GM19023 (cell line): ENCODE measurements around the gene RBM33.

Experiments used
- ATAC-seq: cut with Tn5 transposase; IDR thresholded peaks from one replicate; pipeline ENCODE4 v1.9.1; 2021; ENCODE audit warnings: mild to moderate bottlenecking, moderate library complexity; ENCODE audit not compliant: unreplicated experiment

Gene RBM33

DNA sequence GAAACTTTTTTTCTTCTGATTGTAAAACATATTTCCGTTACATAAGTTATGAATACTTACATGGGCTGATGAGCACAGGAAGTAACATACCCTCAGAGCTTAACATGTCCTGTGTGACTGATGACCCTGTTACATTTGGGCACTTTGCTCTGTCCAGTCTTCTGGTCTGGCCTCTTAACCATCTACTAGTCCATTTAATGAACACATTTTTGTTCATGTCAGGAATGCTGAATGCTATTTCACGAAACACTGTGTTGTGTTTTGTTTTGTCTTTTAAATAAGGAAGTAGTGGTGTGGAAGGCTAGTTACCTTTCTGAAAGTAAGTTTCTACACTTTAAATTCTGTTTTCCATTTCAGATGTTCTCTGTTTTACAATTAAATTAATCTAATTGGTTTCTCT, 77.7 kb downstream of the RBM33 start:
- peak; percentile 51 for ATAC-seq

DNA sequence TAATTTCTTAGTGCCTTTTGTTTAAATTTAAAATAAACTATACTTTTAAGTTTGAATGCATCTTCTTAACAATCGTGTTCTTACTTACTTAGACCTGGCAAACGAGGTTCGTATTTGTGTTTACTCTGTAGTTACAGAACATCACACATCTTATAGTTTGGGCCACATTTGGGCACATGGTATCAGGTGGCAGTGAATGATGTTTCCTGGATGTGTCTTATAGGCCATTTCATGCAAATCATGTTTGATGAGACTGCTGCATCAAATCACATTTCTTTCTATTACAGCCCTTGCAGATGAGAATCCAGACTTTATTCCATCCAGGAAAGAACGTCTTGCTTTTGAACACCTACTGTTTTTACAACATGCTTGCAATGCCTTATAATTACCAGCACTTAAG, 78.5 kb downstream of the RBM33 start:
- no peak for ATAC-seq

DNA sequence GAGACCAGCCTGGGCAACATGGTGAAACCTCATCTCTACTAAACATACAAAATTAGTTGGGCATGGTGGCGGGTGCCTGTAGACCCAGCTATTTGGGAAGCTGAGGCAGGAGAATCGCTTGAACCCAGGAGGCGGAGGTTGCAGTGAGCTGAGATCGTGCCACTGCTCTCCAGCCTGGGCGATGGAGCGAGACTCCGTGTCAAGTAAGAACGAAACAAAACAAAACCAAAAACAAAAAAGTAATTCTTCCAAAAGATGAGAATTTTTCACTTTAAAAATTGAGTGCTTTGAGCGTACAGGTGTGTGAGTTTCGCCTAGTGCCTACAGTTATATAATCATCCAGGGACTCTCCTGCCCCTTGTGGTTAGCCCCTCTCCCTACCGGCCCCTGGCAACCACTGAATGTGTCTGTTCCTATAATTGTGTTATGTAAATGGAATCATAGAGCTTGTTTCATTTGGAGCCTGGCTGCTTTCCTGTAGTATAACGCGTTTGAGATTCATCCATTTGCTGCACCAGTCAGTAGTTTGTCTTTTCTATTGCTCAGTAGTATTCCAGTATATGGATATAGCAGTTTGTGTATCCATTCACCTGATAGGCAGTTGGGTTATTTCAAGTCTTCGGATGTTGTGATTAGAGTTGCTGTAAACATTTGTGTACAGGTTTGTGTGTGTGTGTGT, 80.0 kb downstream of the RBM33 start:
- no peak for ATAC-seq

GRCh38 chr7:155725006-155725355, 80.5 kb downstream of the RBM33 start:
- ATAC-seq: no peak

DNA sequence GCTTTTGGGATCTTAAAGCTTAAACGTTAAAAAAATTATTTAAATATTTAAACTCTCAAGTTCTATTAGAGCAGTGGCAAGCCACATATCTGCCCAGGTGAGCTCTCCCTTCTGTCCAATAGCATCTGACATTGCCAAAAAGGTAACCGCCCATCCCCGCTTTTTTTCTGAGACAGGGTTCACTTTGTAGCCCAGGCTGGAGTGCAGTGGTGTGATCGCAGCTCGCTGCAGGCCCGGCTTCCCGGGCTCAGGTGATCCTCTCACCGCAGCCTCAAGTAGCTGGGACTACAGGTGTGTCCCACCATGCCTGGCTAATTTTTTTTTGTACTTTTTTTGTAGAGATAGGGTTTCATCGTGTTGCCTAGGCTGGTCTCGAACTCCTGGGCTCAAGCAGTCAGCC, 83.2 kb downstream of the RBM33 start:
- ATAC-seq: no peak

- ATAC-seq: no peak
These were observed 83.7 kb downstream of the RBM33 start for GRCh38 chr7:155728116-155728515.

DNA sequence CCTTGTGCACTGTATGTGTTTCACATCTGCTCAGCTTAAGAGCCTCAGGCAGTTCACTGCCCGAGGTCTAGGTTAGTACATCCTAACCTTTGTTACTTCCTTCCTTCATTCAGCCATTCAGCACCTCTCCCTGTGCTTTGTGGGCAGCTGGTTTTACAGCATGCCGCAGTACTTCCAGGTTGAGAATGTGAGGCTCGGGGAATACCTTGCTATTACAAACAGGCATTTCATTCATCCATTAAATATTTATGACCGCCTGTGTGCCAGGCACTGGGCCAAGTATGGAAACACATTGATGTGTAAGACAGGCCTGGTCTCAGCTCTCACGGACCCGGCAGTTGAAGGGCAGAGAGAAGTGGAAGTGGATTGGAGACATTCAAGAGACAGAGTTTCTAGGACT, 85.4 kb downstream of the RBM33 start:
- ATAC-seq: no peak

GRCh38 chr7:155731380-155731779, 86.9 kb downstream of the RBM33 start:
- ATAC-seq: no peak

GRCh38 chr7:155731871-155732270, 87.4 kb downstream of the RBM33 start:
- no peak for ATAC-seq

DNA sequence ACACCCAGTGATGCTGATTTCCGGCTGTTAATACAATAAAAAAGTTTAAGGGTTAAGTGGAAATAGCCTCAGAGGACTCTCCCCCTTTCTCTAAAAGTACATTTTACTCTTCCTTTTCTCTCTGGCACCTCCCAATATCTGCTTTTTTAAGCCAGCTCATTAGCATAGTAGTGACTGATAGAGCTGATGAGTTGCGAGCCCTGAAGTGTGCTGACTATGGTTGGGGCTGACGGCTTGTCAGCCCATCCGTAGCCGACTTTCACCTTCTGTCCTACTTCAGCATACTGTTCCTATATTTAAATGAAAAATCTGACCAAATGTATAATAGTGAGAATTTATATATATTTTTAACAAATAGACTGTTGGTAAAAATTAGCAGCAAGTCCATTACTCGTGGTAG, 87.8 kb downstream of the RBM33 start:
- no peak for ATAC-seq

- no peak for ATAC-seq
These were observed 89.4 kb downstream of the RBM33 start for GRCh38 chr7:155733582-155734444.

DNA sequence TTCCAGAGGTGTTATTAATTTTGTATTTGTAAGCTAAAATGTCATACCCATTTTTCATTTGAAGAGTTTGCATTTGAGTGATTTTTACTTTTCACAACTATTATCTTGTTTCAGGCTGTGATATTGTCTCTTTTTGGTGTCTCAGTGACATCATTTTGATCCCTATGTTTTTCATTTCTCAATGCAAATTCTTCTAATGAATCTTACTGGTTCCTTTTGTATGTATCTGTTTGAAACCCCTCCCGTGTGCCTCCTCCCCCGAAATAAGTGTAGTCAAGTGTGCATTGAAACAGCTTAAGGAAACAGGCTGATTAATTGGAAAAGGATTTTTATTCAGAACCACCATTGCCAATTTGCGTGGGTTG, 90.0 kb downstream of the RBM33 start:
- no peak for ATAC-seq

GRCh38 chr7:155735442-155736115, 91.1 kb downstream of the RBM33 start:
- ATAC-seq: no peak

DNA sequence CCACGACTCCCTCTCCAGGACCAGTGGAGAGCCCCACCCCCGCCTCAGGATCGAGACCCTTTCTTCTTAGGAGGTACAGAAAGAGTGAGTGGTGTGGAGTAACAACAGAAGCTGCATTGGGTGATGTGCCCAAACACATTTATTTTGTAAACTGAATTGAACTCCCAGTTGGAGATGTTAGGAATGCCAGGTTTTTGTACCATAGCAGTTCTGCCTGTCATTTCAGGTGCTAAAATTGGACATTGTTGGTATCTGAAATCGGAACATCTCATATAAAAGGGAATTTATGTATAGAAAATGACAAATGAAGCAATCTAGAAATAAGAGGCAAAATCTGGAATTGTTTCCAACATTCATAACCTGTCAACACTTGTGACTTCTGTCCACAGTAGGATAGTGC, 93.1 kb downstream of the RBM33 start:
- ATAC-seq: no peak

DNA sequence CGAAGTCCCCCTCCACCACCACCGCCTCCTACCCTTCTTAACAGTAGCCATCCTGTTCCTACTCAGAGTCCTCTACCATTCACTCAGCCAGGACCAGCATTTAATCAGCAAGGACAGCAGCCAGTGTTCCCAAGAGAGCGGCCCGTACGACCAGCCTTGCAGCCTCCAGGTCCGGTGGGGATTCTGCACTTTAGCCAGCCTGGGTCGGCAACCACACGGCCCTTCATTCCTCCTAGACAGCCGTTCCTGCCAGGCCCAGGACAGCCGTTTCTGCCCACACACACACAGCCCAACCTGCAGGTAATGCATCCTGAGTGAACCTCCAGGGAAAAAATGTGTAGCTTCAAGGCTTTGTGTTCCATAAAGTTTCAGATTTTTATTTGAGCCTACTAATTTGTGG, 93.6 kb downstream of the RBM33 start:
- no peak for ATAC-seq

DNA sequence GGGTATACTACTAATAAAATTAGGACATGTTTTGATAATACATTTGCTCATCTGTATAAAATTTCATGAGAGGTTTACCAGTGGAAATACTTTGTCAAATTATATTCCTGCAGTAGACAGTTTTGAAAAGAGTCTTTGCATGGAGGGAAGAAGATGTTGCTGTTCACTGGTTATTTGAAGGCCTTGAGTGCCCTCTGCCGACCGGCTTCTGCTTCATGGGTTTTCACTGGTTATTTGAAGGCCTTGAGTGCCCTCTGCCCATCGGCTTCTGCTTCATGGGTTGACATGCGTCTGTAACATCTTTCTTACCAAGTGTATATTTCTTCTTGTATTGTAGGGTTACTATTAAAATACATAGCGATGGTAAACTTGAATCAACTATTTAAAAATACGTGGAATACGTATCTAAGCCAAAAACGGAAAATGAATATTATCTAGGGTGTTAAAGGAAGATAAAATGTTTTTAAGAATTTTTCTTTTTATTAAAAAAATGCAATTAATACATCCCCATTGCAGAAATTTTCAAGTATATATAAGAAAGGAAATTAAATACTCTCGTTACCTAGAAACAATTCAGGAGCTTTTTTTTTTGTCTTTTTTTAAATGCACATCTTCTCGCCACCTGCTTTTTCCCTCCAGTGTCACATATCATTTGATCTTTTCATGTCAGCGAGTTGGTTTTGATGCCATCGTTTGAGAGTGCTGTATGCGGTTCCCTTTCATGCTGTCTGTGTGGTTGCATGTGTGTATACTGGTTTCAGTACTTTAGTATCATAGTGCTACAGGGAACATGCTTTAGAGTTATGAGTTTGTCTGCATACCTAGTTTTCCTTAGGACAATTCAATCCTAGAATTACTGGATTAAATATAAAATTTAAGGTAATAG, 94.4 kb downstream of the RBM33 start:
- no peak for ATAC-seq

GRCh38 chr7:155739538-155740143, 95.2 kb downstream of the RBM33 start:
- no peak for ATAC-seq

- no peak for ATAC-seq
These were observed 96.6 kb downstream of the RBM33 start for GRCh38 chr7:155741082-155741481.

DNA sequence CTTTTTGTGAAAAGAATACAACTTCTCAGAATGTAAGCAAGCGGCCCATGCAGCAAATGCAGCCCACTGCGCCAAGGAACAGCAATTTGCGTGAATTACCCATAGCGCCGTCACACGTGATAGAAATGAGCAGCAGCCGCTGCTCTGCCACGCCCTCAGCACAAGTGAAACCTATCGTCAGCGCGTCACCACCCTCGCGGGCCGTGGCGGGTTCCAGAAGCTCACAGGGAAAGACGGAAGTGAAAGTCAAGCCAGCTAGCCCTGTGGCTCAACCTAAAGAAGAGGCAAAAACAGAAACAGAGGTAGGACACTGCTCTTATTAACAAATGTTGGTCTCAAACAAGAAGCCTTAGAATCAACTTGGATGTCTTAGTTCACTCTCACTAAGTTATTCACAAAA, 97.3 kb downstream of the RBM33 start:
- peak; percentile 48 for ATAC-seq

DNA sequence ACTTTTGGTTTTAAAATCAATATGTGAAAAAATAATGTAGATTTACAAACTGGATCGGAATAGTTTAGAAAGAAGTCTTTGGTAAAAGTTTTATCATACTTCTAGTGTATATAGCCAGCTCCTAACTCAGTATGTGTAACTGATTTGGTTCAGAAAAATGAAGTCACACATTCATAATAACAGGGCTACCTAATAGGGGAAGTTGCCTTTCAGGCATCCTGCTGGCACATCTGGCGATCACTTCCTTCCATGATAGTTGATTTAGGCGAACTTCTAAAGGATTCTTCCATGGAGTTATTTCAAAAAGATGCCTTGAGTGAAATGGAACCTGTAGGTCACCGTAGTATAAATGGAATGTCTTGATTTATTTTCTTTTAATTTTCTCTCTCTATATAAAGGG, 98.7 kb downstream of the RBM33 start:
- no peak for ATAC-seq
